WTC11 (cell line): ENCODE data around the gene PRKCQ. TPM values are rescaled to one million over a fixed set of nuclear protein-coding genes. Genes with fewer than 3 reads are reported as not detected.

Experiments
- ATAC-seq: fragments of 200-7000 bp; cut with Tn5 transposase; 2 replicates; pipeline ENCODE4 v1.10.0; 2021; ENCODE audit warnings: mild to moderate bottlenecking, moderate library complexity
- CTCF ChIA-PET: fragments of 300-600 bp; sonication (Branson Sonifier 250); formaldehyde crosslinking; loops from one replicate; lab custom pipeline; 2021; ENCODE audit warnings: antibody characterized with exemption; lab: Charles Lee
- POLR2A ChIA-PET: fragments of 350-600 bp; sonication (Branson Sonifier 250); formaldehyde crosslinking; loops from one replicate; lab custom pipeline; 2021; ENCODE audit warnings: antibody characterized with exemption; lab: Charles Lee
- DNase-seq: peaks from one replicate; pipeline ENCODE4 v3.0.0; 2021; ENCODE audit warnings: low spot score
- H3K27ac Mint-ChIP-seq: 2 replicates; pipeline ENCODE4 v1.8.0; 2021; ENCODE audit warnings: mixed read lengths
- H3K27me3 Mint-ChIP-seq: 2 replicates; pipeline ENCODE4 v1.8.0; 2021; ENCODE audit warnings: low read depth, mild to moderate bottlenecking, moderate library complexity, mixed read lengths
- H3K36me3 Mint-ChIP-seq: 2 replicates; pipeline ENCODE4 v1.8.0; 2021; ENCODE audit warnings: mixed read lengths
- H3K4me1 Mint-ChIP-seq: 2 replicates; pipeline ENCODE4 v1.8.0; 2022; ENCODE audit warnings: mixed read lengths
- H3K4me3 Mint-ChIP-seq: 2 replicates; pipeline ENCODE4 v1.8.0; 2021; ENCODE audit warnings: mild to moderate bottlenecking, moderate library complexity, mixed read lengths
- H3K9me3 Mint-ChIP-seq: 2 replicates; pipeline ENCODE4 v1.8.0; 2021; ENCODE audit warnings: mixed read lengths
- ARID4B ChIP-seq: sonication (generic); formaldehyde crosslinking; IDR thresholded peaks from 2 replicates; pipeline ENCODE4 v1.8.0; 2023; ENCODE audit warnings: missing genetic modification reagents, mild to moderate bottlenecking, borderline replicate concordance
- ATF1 ChIP-seq: sonication (generic); formaldehyde crosslinking; IDR thresholded peaks from 2 replicates; pipeline ENCODE4 v1.8.1; 2023; ENCODE audit warnings: mild to moderate bottlenecking, moderate library complexity, missing genetic modification reagents
- CTCF ChIP-seq: fragments of 200-600 bp; IDR thresholded peaks from 2 replicates; pipeline ENCODE4 v1.8.0; 2022; ENCODE audit warnings: antibody characterized with exemption
- E2F4 ChIP-seq: sonication (generic); formaldehyde crosslinking; IDR thresholded peaks from 2 replicates; pipeline ENCODE4 v1.8.1; 2022; ENCODE audit warnings: low read depth, mild to moderate bottlenecking, moderate library complexity, missing genetic modification reagents, borderline replicate concordance
- ELF4 ChIP-seq: sonication (generic); formaldehyde crosslinking; IDR thresholded peaks from 2 replicates; pipeline ENCODE4 v1.8.1; 2022; ENCODE audit warnings: low read depth, mild to moderate bottlenecking, moderate library complexity, missing genetic modification reagents
- ERG ChIP-seq: fragments of 250-450 bp; sonication (Bioruptor Pico); IDR thresholded peaks from 2 replicates; pipeline ENCODE4 v1.8.0; 2021; ENCODE audit warnings: mild to moderate bottlenecking
- FOXJ3 ChIP-seq: sonication (generic); formaldehyde crosslinking; IDR thresholded peaks from 2 replicates; pipeline ENCODE4 v1.9.0; 2021; ENCODE audit warnings: missing genetic modification reagents, mild to moderate bottlenecking, borderline replicate concordance
- FOXP1 ChIP-seq: sonication (generic); formaldehyde crosslinking; IDR thresholded peaks from 2 replicates; pipeline ENCODE4 v1.8.0; 2022; ENCODE audit warnings: missing genetic modification reagents, mild to moderate bottlenecking, moderate library complexity, borderline replicate concordance
- IRF1 ChIP-seq: sonication (generic); formaldehyde crosslinking; IDR thresholded peaks from 2 replicates; pipeline ENCODE4 v1.8.0; 2023; ENCODE audit warnings: missing genetic modification reagents
- JUN ChIP-seq: sonication (generic); formaldehyde crosslinking; IDR thresholded peaks from 2 replicates; pipeline ENCODE4 v1.8.0; 2023; ENCODE audit warnings: mild to moderate bottlenecking, missing genetic modification reagents
- MAX ChIP-seq: sonication (generic); formaldehyde crosslinking; IDR thresholded peaks from 2 replicates; pipeline ENCODE4 v1.8.0; 2022; ENCODE audit warnings: mild to moderate bottlenecking, missing genetic modification reagents
- NFE2L1 ChIP-seq: sonication (generic); formaldehyde crosslinking; IDR thresholded peaks from 2 replicates; pipeline ENCODE4 v1.8.1; 2023; ENCODE audit warnings: missing genetic modification reagents
- NR3C1 ChIP-seq: sonication (generic); formaldehyde crosslinking; conservative IDR thresholded peaks from 2 replicates; pipeline ENCODE4 v1.8.1; 2023; ENCODE audit warnings: low read depth, mild to moderate bottlenecking, missing genetic modification reagents
- OVOL2 ChIP-seq: fragments of 250-450 bp; sonication (Bioruptor Pico); IDR thresholded peaks from 2 replicates; pipeline ENCODE4 v1.9.0; 2021; ENCODE audit warnings: mild to moderate bottlenecking, borderline replicate concordance
- RELA ChIP-seq: sonication (generic); formaldehyde crosslinking; IDR thresholded peaks from 2 replicates; pipeline ENCODE4 v1.8.1; 2022; ENCODE audit warnings: missing genetic modification reagents, mild to moderate bottlenecking, borderline replicate concordance
- TCF7 ChIP-seq: sonication (generic); formaldehyde crosslinking; IDR thresholded peaks from 2 replicates; pipeline ENCODE4 v1.8.0; 2022; ENCODE audit warnings: mild to moderate bottlenecking, low read depth, missing genetic modification reagents, moderate library complexity
- TEAD4 ChIP-seq: sonication (generic); formaldehyde crosslinking; IDR thresholded peaks from 2 replicates; pipeline ENCODE4 v1.8.0; 2022; ENCODE audit warnings: mild to moderate bottlenecking, missing genetic modification reagents
- ZBTB43 ChIP-seq: sonication (generic); formaldehyde crosslinking; IDR thresholded peaks from 2 replicates; pipeline ENCODE4 v1.8.1; 2023; ENCODE audit warnings: mild to moderate bottlenecking, missing genetic modification reagents
- ZNF232 ChIP-seq: sonication (generic); formaldehyde crosslinking; IDR thresholded peaks from 2 replicates; pipeline ENCODE4 v1.8.0; 2022; ENCODE audit warnings: mild to moderate bottlenecking, missing genetic modification reagents
- ZNF512 ChIP-seq: sonication (generic); formaldehyde crosslinking; IDR thresholded peaks from 2 replicates; pipeline ENCODE4 v1.8.1; 2022; ENCODE audit warnings: missing genetic modification reagents, borderline replicate concordance
- total RNA-seq: library from RNA; stranded (reverse); gene quantifications from 3 replicates; pipeline ENCODE4 v1.2.3, GENCODE V29; 2021

PRKCQ gene
- total RNA-seq, 1 experiment from 2014 or later, result 8.7 TPM

GRCh38 chr10:6399231-6399741 is 180.8 kb downstream of the PRKCQ start:
- CTCF ChIA-PET, result interaction anchor here (0.7 to 1.6 kb wide), 2 partner anchors 195 to 197 kb away, joined by 3 to 6 read pairs; partner anchors contain the start of gene PFKFB3
- TF ChIP-seq ZBTB43 (no peak), JUN (CRISPR knock-in tag) (no peak), FOXJ3 (CRISPR knock-in tag) (no peak), ZNF232 (CRISPR knock-in tag) (no peak), TEAD4 (CRISPR knock-in tag) (no peak), RELA (CRISPR knock-in tag) (no peak)
- Mint-ChIP-seq H3K9me3 (no peaks in the 10 kb centered on the region), H3K4me3 (no peak overlapping the region), H3K4me1 (peaks cover 25% of the 10 kb centered on the region), H3K27ac (no peak overlapping the region), H3K36me3 (no peaks in the 10 kb centered on the region), H3K27me3 (no peaks in the 10 kb centered on the region)
- ATAC-seq (no peak), DNase-seq (no peak)
- POLR2A ChIA-PET, result interaction anchor here (0.9 kb wide), 1 partner anchor 197 kb away, joined by 3 read pairs; the partner anchor contains the start of gene PFKFB3

GRCh38 chr10:6398399-6398798 is 181.7 kb downstream of the PRKCQ start:
- Mint-ChIP-seq H3K4me3 (no peak overlapping the region), H3K27me3 (no peaks in the 10 kb centered on the region), H3K4me1 (peaks cover 25% of the 10 kb centered on the region), H3K9me3 (no peaks in the 10 kb centered on the region), H3K27ac (no peak overlapping the region), H3K36me3 (no peaks in the 10 kb centered on the region)
- no peak for DNase-seq
- ChIA-PET POLR2A (interaction anchor here (0.9 kb wide), 2 partner anchors 196 kb away, joined by 3 read pairs; partner anchors contain the start of gene PFKFB3), CTCF (interaction anchor here (1.6 kb wide), 1 partner anchor 196 kb away, joined by 6 read pairs; the partner anchor contains the start of gene PFKFB3)
- ATAC-seq, result no peak
- no peak for TF ChIP-seq ARID4B
- no peak for TF ChIP-seq ZNF512 (CRISPR knock-in tag)
- TF ChIP-seq JUN (CRISPR knock-in tag), result no peak
- TF ChIP-seq OVOL2 (CRISPR knock-in tag), result no peak
- TF ChIP-seq NR3C1 (CRISPR knock-in tag), result no peak
- no peak for TF ChIP-seq ATF1 (CRISPR knock-in tag)
- TF ChIP-seq CTCF, result no peak
- TF ChIP-seq NFE2L1 (CRISPR knock-in tag), result no peak
- TF ChIP-seq MAX (CRISPR knock-in tag), result no peak
- no peak for TF ChIP-seq TCF7 (CRISPR knock-in tag)
- no peak for TF ChIP-seq IRF1 (CRISPR knock-in tag)
- no peak for TF ChIP-seq ELF4 (CRISPR knock-in tag)
- no peak for TF ChIP-seq FOXP1 (CRISPR knock-in tag)
- no peak for TF ChIP-seq ERG (CRISPR knock-in tag)
- no peak for TF ChIP-seq E2F4 (CRISPR knock-in tag)
